Measurements from ENCODE around the gene UBTD2.

- TF ChIP-seq CTCF (IDR thresholded peaks at IDR 0.05; ENCODE audit: low read depth, low read length) (no peak), EZH2phosphoT487 (IDR thresholded peaks at IDR 0.05; ENCODE audit: low read depth) (no peak)
Observed at GRCh38 chr5:172248637-172249036, 34.9 kb downstream of the UBTD2 start.
